K562 (cell line): ENCODE results near the gene MVP. TPM values are rescaled to one million over a fixed set of nuclear protein-coding genes. Genes with fewer than 3 reads are reported as not detected.

ENCODE experiments used
- CLOCK ChIP-seq: fragments of 250-450 bp; sonication (Bioruptor Pico); IDR thresholded peaks from 2 replicates; pipeline ENCODE4 v1.4.0; 2020; ENCODE audit warnings: mild to moderate bottlenecking, moderate library complexity, borderline replicate concordance
- KAT7 ChIP-seq: sonication (generic); formaldehyde crosslinking; IDR thresholded peaks from 2 replicates; pipeline ENCODE4 v1.8.0; 2022; ENCODE audit warnings: missing genetic modification reagents, mild to moderate bottlenecking, borderline replicate concordance
- MAX ChIP-seq: sonication (generic); formaldehyde crosslinking; IDR thresholded peaks from 2 replicates; pipeline ENCODE4 v1.9.0; 2022; ENCODE audit warnings: mild to moderate bottlenecking, missing genetic modification reagents
- MAZ ChIP-seq, 2 experiments: fragments of 450-650 bp in 1 of 2; sonication (generic) in 1 of 2; formaldehyde crosslinking; IDR thresholded peaks in 1 of 2; conservative IDR thresholded peaks in 1 of 2; 2 replicates each; pipeline versions ENCODE4 v1.4.0 to v1.5.0; 2020; ENCODE audit warnings: mild to moderate bottlenecking in 1 of 2, missing genetic modification reagents in 1 of 2
- MBD2 ChIP-seq: sonication (generic); IDR thresholded peaks from 2 replicates; pipeline ENCODE4 v1.6.1; 2016; ENCODE audit warnings: low read depth, borderline replicate concordance
- MEIS2 ChIP-seq: fragments of 450-650 bp; IDR thresholded peaks from 2 replicates; pipeline ENCODE4 v1.6.1; 2014; ENCODE audit warnings: mild to moderate bottlenecking; ENCODE audit not compliant: partially characterized antibody
- NCOR1 ChIP-seq: fragments of 450-650 bp; IDR thresholded peaks from 2 replicates; pipeline ENCODE4 v1.6.1; 2016; ENCODE audit warnings: mild to moderate bottlenecking, moderate library complexity
- PYGO2 ChIP-seq: fragments of 450-650 bp; IDR thresholded peaks from 2 replicates; pipeline ENCODE4 v1.6.1; 2016; ENCODE audit warnings: mild to moderate bottlenecking, missing genetic modification characterization, moderate library complexity, missing compliant biosample characterization
- RNF219 ChIP-seq: fragments of 250-450 bp; sonication (Bioruptor Pico); IDR thresholded peaks from 2 replicates; pipeline ENCODE4 v1.5.0; 2022; ENCODE audit warnings: mild to moderate bottlenecking
- SPI1 ChIP-seq: IDR thresholded peaks from 2 replicates; pipeline ENCODE4 v1.6.1; 2011; ENCODE audit warnings: low read depth, low read length, control low read depth, borderline replicate concordance
- TCFL5 ChIP-seq: fragments of 250-450 bp; sonication (Bioruptor Pico); conservative IDR thresholded peaks from 2 replicates; pipeline ENCODE4 v1.6.1; 2021; ENCODE audit warnings: mild to moderate bottlenecking, moderate library complexity, matching md5 sums
- USF1 ChIP-seq: sonication (generic); formaldehyde crosslinking; IDR thresholded peaks from 2 replicates; pipeline ENCODE4 v1.9.0; 2022; ENCODE audit warnings: mild to moderate bottlenecking, missing genetic modification reagents
- ZBTB49 ChIP-seq: sonication (generic); formaldehyde crosslinking; IDR thresholded peaks from 2 replicates; pipeline ENCODE4 v1.8.0; 2022; ENCODE audit warnings: missing genetic modification reagents, mild to moderate bottlenecking, borderline replicate concordance
- ZNF134 ChIP-seq: fragments of 250-450 bp; sonication (Bioruptor Pico); conservative IDR thresholded peaks from 2 replicates; pipeline ENCODE4 v1.4.0; 2020
- ZNF445 ChIP-seq: fragments of 250-450 bp; sonication (Bioruptor Pico); IDR thresholded peaks from 2 replicates; pipeline ENCODE4 v1.4.0; 2020; ENCODE audit warnings: low read depth, mild to moderate bottlenecking, moderate library complexity
- ZNF551 ChIP-seq: fragments of 250-450 bp; sonication (Bioruptor Pico); IDR thresholded peaks from 2 replicates; pipeline ENCODE4 v1.5.0; 2021; ENCODE audit warnings: mild to moderate bottlenecking, moderate library complexity
- ZNF740 ChIP-seq, 3 experiments: fragments of 200-800 bp in 1 of 3; sonication (Bioruptor generic) in 1 of 3; sonication (generic) in 1 of 3; formaldehyde crosslinking in 1 of 3; IDR thresholded peaks; 2 replicates each; pipeline versions ENCODE4 v1.6.1 to v1.8.0; 2016 to 2022; ENCODE audit warnings: mild to moderate bottlenecking in 2 of 3, missing compliant biosample characterization in 2 of 3, missing genetic modification characterization in 2 of 3, missing genetic modification reagents in 1 of 3
- polyA plus RNA-seq, 8 experiments: library from polyadenylated mRNA; depleted of rRNA in 4 of 8; stranded (reverse) in 5 of 8; unstranded in 3 of 8; fragments of >200 nt; fragmentation: Nextera tagmentation in 2 of 8; fragmentation: Illumina TruSeq in 1 of 8; extraction: Ambion mirVana in 2 of 8; extraction: Trizol in 1 of 8; gene quantifications; 2 replicates each; pipeline versions ENCODE4 v1.2.1 to v1.2.3, GENCODE V29; 2011 to 2014; ENCODE audit warnings: inconsistent platforms in 1 of 8, missing spikeins in 1 of 8
- total RNA-seq, 7 experiments: library from RNA; depleted of rRNA in 6 of 7; stranded (reverse); fragments of >200 nt in 6 of 7; fragmentation: Illumina TruSeq in 2 of 7; extraction: Trizol in 2 of 7; gene quantifications; 2 replicates each; pipeline versions ENCODE4 v1.2.1 to v1.2.3, GENCODE V29; 2011 to 2021; ENCODE audit warnings: low replicate concordance in 1 of 7

MVP gene
- total and polyA plus RNA-seq, 9 of the 15 experiments (the other 6 are each of a cell fraction or from before 2014, with no cell fraction given), result 0.39 to 1.9 (median 0.76) TPM; not detected in 2

GRCh38 chr16:29876594-29877249 lies 56.5 kb downstream of the MVP start (continued):
- peak; percentile 76 for TF ChIP-seq MAX (CRISPR knock-in tag)
- no peak for TF ChIP-seq NCOR1
- no peak for TF ChIP-seq ZNF445 (CRISPR knock-in tag)
- TF ChIP-seq ZNF740 (CRISPR knock-in tag; IDR thresholded peaks at IDR 0.05), result no peak
- TF ChIP-seq ZNF740 (tag; IDR thresholded peaks at IDR 0.05), result no peak
- TF ChIP-seq ZBTB49 (CRISPR knock-in tag), result no peak
- TF ChIP-seq CLOCK (CRISPR knock-in tag), result no peak
- TF ChIP-seq MBD2, result no peak
- no peak for TF ChIP-seq PYGO2
- TF ChIP-seq MAZ (CRISPR knock-in tag; conservative IDR thresholded peaks at IDR 0.05 in 1 of 2, IDR thresholded peaks at IDR 0.05 in 1 of 2), result peak; percentile 39 to 65; a peak in 2 of 4 replicates
- no peak for TF ChIP-seq SPI1
- no peak for TF ChIP-seq ZNF551
- TF ChIP-seq KAT7 (CRISPR knock-in tag), result no peak
- no peak for TF ChIP-seq MEIS2
- TF ChIP-seq RNF219, result no peak
- no peak for TF ChIP-seq ZNF134
- TF ChIP-seq TCFL5, result no peak
- TF ChIP-seq USF1 (CRISPR knock-in tag), result peak; percentile 39
